IMR-90 (cell line): ENCODE measurements around the gene AFG3L2.
A peak's percentile ranks its signal among the peaks of the same experiment; 100 is the strongest.

Experiments
- CTCF ChIP-seq: conservative IDR thresholded peaks from 2 replicates; pipeline ENCODE4 v1.5.1; 2012; ENCODE audit warnings: mild to moderate bottlenecking, low read depth, low read length, improper control_type of control experiment
- FOS ChIP-seq: fragments of 150-350 bp; IDR thresholded peaks from 2 replicates; pipeline ENCODE4 v1.6.1; 2016; ENCODE audit warnings: low read depth, low read length
- POLR2A ChIP-seq: IDR thresholded peaks from 2 replicates; pipeline ENCODE4 v1.6.1; 2012; ENCODE audit warnings: mild to moderate bottlenecking, low read depth, low read length
- RFX5 ChIP-seq: IDR thresholded peaks from 2 replicates; pipeline ENCODE4 v1.8.0; 2012; ENCODE audit warnings: low read depth, mild to moderate bottlenecking, low read length, moderate library complexity

GRCh38 chr18:12324991-12325725 is 51.9 kb downstream of the AFG3L2 start:
- TF ChIP-seq CTCF: no peak
- TF ChIP-seq RFX5: no peak
- TF ChIP-seq FOS: no peak
- peak; percentile 23; the same call in 1 of the 2 replicates for TF ChIP-seq POLR2A
